NCI-H82 treated with DMSO at 0.1 percent for 48 hours (cell line): ENCODE measurements around the gene ITIH5.

Experiments
- DNase-seq: peaks from one replicate; lab custom pipeline; 2025; ENCODE audit not compliant: unreplicated experiment; lab: John Stamatoyannopoulos, UW

ITIH5 gene

GRCh38 chr10:7587865-7588188, 78.9 kb downstream of the ITIH5 start:
- no peak for DNase-seq

- no peak for DNase-seq
Observed at GRCh38 chr10:7587168-7587864, 79.5 kb downstream of the ITIH5 start.

GRCh38 chr10:7585228-7585627, 81.5 kb downstream of the ITIH5 start:
- no peak for DNase-seq

GRCh38 chr10:7583626-7584025, 83.1 kb downstream of the ITIH5 start:
- DNase-seq, result no peak

GRCh38 chr10:7580520-7580919, 86.2 kb downstream of the ITIH5 start:
- no peak for DNase-seq

- no peak for DNase-seq
Observed at GRCh38 chr10:7579681-7580080, 87.1 kb downstream of the ITIH5 start.

- DNase-seq, result no peak
Observed at GRCh38 chr10:7577579-7577978, 89.2 kb downstream of the ITIH5 start.

GRCh38 chr10:7577176-7577575, 89.6 kb downstream of the ITIH5 start:
- no peak for DNase-seq

GRCh38 chr10:7576340-7576739, 90.4 kb downstream of the ITIH5 start:
- DNase-seq, result no peak

GRCh38 chr10:7572391-7572790, 94.4 kb downstream of the ITIH5 start:
- DNase-seq, result no peak

- DNase-seq, result no peak
Observed at GRCh38 chr10:7571981-7572380, 94.8 kb downstream of the ITIH5 start.

GRCh38 chr10:7567911-7568620, 98.7 kb downstream of the ITIH5 start:
- DNase-seq, result no peak

GRCh38 chr10:7566891-7567290, 99.9 kb downstream of the ITIH5 start:
- DNase-seq, result no peak

GRCh38 chr10:7565871-7566270, 100.9 kb downstream of the ITIH5 start:
- DNase-seq, result no peak

- no peak for DNase-seq
Observed at GRCh38 chr10:7563770-7564169, 103.0 kb downstream of the ITIH5 start.

GRCh38 chr10:7563368-7563767, 103.4 kb downstream of the ITIH5 start:
- DNase-seq, result no peak

GRCh38 chr10:7561985-7562384, 104.8 kb downstream of the ITIH5 start:
- no peak for DNase-seq

- DNase-seq, result no peak
Observed at GRCh38 chr10:7561216-7561893, 105.4 kb downstream of the ITIH5 start.

- no peak for DNase-seq
Observed at GRCh38 chr10:7560519-7560918, 106.2 kb downstream of the ITIH5 start.

- no peak for DNase-seq
Observed at GRCh38 chr10:7559386-7559785, 107.4 kb downstream of the ITIH5 start.

- no peak for DNase-seq
Observed at GRCh38 chr10:7558036-7558435, 108.7 kb downstream of the ITIH5 start.

GRCh38 chr10:7553531-7553930, 113.2 kb downstream of the ITIH5 start:
- no peak for DNase-seq
